ENCODE results near the gene BPHL.
"Not testable (repeated sequence)": the region's sequence is repeated elsewhere in the genome, so short reads cannot be mapped to it uniquely, and the experiment has no call there.

The BPHL gene

GRCh38 chr6:3156184-3157130, 37.9 kb downstream of the BPHL start:
- peak in 12 of 51 donors; percentile 7 to 48 (median 21) for DNase-seq

DNA sequence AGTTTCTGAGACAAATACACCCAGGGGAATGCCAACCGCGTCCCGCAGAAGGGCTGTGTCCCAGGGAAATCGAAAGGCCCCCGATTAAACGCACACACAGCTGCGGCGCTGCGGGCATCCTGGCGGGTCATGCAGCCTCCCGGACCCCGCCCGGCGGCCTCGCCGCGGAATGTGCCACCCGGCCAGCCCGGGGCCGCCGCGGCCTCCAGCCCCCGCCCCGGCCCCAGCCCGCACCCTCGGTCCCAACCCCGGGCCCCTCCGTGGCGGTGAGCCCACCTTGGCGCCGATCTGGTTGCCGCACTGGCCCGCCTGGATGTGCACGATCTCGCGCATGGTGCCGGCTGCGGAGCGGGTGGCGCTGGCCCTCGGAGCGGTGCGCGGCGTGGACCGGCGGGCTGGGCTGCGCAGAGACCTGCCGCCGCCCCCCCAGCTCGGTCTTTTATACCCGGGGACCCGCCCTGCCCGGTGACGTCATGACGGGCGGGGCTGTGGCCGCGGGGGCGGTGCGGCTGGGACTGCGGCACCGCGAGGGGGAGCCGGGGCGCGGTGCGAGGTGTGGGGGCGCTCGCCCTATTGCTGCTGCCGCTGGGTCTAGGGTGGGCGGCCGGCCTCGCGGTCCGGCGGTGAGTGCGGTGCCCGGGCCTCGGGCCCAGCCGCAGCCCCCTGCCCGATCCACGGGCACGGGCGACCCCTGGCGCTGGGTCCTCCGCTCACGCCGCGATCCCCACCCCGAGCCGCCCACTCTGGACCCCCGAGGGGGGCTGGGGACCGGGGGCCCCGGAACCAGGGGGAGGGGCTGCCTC, 38.8 kb downstream of the BPHL start, which contains the start of gene TUBB2A:
TUBB2A (minus strand) TSS at position 414 of the 803 bp plus-strand sequence; CDS start at position 333, 81 bp downstream.
- DNase-seq = peak in 49 of 51 donors; percentile 20 to 89 (median 73)

DNA sequence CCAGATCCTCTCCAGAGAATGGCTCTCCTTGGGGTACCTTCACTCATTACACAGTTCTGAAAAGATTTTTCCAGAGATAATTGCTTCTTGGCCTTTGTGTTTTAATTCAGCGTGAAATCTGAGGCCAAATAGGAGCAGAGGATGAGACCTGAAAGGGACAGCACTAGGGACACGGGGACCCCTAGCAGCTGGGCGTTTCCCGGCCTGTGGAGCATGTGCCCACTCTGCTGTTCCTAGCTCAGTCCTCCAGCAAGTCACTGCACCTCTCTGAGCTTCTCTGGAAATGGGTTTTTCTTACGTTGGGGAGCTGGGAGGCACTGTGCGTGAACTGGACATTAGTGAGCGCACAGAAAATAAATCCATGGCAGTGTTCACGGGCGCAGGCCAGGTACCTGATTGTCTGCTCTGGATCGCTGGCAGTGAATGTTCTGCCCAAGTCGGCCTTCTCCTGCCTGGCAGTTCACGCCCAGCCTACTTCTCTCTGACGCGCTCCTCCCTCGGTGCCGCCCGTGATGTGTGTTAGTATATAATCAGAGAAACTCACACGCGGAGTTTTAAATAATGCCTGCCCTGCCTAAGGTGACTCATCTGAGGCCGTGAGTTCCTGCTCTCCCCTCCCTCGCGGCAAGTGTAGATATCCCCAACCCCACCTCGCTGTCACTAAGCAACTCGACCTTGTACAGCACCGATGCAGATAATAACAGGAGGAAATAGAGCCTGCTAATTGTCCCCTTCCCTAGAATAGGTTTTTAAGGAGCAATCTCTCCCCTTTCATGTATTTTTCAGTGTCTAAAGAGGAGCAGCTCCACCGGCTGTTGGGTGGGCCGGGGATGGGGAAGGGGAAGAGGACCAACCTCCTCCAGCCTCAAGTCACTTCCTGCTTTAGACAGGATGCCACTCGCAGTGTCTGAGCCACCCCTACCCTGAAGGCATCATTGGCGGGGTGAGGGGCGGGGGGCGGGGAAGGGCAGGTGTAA, 41.6 kb downstream of the BPHL start:
- DNase-seq = peak in 9 of 51 donors; percentile 10 to 61 (median 30)

DNA sequence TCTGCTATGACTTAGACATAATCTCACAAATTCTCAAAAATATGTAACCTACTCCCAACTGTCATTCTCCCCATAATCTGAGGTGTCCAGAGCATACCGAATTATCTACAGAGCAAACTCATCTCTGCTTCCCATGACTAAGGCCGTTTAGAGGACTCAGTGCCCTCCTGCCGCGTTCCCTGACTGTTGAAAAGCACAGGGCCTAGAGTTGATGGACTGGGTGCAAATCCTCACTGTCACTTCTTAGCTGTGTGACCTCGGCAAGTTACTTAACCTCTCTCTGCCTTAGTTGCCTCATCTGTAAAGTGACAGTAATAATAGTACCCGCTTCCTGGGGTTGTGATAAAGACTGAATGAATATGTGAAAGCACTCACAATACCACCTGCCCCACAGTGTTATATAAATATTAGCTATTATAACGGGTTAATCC, 43.6 kb downstream of the BPHL start:
- no peak for DNase-seq

- peak in 45 of 51 donors; percentile 7 to 79 (median 51) for DNase-seq
Observed at GRCh38 chr6:3162565-3163247, 44.2 kb downstream of the BPHL start.

DNA sequence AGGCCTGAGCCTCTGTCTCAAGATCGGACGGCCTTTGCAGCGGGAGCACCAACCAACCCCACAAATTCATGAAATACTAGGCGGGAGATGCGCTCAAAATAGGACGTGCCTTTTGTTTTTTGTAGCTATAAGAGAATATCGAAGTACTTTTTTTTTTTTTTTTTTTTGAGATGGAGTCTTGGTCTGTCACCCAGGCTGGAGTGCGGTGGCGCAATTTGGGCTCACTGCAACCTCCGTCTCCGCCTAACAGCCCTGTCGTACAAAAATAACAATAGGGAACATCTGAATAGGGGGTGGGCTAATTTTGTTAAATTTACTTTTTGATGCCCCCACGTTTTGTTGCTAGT, 44.7 kb downstream of the BPHL start:
- DNase-seq = peak in 1 of 51 donors; percentile 45

DNA sequence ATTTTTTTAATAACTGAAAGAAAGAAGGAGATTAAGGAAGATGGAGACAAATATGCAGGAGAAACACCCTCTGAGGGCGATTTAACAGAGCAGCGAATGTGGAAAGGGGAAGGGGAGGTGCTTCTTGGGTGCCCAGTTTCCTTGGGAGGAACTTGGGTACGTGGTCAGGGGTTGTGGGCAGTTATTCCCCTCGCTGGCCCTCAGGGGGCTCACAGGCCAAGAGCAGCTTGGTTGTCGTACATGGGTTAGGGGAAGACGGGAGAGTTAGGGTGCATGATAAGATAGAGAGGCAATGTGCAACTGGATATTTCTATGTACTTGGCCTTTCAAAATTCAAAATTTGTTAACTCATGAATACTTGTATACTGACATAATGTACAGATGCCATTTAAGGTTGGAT, 45.9 kb downstream of the BPHL start:
- DNase-seq = no peak

DNA sequence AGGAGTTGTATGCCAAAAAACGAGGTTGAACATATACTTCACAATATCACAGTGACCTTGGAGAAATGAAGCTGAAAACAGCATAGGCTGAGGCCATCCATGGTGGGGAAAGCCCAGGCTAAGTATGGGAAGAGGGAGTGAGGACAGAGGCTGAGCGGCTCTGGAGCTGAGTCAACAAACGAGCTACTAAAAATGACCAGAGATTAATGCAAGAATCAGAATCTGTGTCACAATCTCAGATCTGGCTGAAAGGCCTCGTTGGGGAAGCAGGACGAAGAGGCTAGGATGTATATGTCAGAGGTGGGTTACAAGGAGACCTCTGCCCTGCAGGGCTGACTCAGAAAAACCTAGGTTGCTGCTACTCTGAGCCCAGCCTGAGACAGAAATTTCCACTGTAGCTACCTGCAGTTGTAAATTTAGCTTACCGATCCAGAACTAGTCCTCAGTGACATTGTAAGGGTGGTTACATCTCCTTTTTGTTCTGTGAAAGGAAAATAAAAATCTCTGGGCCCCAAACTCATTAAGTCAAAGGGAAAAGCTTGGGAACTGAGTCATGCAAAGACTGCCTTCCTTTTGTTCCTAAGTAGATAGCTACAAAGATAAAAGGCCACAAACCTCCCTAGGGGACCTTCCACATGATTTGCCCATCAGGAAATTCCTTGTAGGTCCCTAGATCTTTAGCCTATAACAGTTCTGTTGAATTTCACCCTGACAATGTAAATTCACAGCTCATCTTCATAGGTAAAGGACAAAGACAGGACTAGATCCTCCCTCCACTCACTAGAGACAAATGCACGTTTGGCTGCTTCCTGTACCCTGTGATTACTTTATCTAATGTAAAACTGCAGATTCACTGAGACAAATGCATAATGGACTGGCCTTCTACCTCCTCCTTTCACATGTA, 47.4 kb downstream of the BPHL start:
- no peak for DNase-seq

DNA sequence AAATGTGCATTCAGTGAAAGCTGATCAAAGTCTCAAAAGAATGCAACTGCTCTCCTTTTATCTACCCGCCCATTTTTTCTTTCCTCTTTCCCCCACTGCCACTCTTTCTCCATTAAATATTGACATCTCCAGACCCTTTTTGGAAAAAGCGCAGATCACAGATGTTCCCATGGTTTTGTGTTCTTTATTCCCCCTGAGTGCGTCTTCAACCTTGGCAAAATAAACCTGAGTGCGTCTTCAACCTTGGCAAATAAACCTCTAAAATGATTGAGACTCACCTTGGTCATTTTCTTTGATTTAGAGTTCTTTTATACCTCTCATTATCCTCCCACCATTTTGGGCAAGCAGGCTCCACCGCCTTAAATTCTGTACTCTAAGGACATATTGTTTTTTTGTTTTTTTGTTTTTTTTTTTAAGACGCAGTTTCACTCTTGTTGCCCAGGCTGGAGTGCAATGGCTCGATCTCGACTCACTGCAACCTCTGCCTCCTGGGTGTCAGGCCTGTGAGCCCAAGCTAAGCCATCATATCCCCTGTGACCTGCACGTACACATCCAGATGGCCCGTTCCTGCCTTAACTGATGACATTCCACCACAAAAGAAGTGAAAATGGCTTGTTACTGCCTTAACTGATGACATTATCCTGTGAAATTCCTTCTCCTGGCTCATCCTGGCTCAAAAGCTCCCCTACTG, 48.2 kb downstream of the BPHL start:
- DNase-seq = not testable (repeated sequence)

GRCh38 chr6:3168046-3168445, 49.5 kb downstream of the BPHL start:
- not testable (repeated sequence) for DNase-seq

DNA sequence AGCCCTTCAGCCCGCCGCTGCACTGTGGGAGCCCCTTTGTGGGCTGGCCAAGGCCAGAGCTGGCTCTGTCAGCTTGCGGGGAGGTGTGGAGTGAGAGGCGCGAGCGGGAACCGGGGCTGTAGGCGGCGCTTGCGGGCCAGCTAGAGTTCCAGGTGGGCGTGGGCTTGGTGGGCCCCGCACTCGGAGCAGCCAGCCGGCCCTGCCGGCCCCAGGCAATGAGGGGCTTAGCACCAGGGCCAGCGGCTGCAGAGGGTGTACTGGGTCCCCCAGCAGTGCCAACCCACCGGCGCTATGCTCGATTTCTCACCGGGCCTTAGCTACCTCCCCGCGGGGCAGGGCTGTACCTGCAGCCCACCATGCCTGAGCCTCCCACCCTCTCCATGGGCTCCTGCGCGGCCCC, 52.2 kb downstream of the BPHL start:
- not testable (repeated sequence) for DNase-seq

DNA sequence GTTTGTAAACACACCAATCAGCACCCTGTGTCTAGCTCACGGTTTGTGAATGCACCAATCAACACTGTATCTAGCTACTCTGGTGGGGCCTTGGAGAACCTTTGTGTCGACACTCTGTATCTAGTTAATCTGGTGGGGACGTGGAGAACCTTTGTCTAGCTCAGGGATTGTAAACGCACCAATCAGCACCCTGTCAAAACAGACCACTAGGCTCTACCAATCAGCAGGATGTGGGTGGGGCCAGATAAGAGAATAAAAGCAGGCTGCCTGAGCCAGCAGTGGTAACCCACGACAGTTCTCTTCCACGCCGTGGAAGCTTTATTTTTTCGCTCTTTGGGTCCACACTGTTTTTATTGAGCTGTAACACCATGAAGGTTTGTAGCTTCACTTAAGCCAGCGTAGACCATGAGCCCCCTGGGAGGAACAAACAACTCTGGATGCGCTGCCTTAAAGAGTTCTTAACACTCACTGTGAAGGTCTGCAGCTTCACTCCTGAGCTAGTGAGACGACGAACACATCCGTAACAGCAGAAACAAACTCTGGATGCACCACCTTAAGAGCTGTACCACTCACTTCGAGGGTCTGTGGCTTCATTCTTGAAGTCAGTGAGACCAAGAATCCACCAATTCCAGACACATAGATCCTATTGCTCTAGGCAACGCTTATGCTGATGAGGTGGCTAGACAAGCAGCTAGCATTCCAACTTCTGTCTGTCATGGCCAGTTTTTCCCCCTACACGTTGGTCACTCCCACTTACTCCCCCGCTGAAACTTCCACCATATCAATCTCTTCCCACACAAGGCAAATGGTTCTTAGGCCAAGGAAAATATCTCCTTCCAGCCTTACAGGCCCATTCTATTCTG, 53.0 kb downstream of the BPHL start:
- DNase-seq = not testable (repeated sequence)

DNA sequence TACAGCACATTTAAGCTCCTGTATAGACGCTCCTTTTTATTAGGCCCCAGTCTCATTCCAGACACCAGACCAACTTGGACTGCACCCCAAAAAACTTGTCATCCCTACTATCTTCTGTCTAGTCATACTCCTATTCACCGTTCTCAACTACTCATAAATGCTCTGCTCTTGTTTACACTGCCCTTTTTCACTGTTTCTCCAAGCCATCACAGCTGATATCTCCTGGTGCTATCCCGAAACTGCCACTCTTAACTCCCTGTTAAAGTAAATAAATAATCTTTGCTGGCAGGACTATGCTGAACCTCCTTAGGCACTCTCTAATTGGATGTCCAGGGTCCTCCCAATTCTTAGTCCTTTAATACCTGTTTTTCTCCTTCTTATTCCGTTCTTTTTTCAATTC, 54.3 kb downstream of the BPHL start:
- DNase-seq = not testable (repeated sequence)

DNA sequence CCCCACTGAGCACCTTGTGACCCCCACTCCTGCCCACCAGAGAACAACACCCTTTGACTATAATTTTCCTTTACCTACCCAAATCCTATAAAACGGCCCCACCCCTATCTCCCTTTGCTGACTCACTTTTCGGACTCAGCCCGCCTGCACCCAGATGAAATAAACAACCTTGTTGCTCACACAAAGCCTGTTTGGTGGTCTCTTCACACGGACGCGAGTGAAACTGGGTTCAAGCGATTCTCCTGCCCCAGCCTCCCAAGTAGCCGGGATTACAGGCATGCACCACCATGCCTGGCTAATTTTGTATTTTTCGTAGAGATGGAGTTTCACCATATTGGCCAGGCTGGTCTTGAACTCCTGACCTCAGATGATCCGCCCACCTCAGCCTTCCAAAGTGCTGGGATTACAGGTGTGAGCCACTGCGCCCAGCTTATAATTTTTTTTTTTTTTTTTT, 55.2 kb downstream of the BPHL start:
- DNase-seq = not testable (repeated sequence)

DNA sequence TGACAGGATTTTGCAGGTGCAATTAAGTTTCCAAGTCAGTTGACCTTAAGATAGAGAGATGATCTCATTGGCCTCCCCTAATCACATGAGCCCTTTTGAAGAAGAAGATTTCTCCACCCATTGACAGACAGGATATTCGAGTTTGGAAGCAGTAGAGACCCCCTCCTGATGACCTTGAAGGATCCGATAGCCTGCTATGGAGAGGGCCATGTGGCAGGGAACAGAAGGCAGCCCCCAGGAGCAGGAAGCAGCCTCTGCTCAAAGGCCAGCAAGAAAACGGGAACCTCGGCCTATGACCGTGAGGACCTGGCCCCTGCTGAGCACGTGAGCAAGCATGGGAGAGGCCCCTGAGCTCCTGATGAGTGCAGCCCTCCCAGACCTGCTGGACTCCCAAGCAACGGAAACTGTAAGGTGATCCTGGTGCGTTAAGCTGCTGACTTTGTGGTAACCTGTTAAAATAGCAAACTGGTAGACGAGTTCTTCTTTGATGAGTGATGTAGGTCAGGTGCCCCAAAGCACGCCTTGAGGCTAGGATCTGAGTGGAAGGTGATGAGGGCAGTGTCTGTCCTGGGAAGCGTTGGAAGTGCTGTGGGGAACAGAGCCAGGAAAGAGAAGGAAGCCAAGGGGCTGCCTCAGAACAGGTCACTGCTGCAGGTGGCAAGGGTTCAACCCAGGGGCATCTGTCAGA, 57.3 kb downstream of the BPHL start:
- no peak for DNase-seq

DNA sequence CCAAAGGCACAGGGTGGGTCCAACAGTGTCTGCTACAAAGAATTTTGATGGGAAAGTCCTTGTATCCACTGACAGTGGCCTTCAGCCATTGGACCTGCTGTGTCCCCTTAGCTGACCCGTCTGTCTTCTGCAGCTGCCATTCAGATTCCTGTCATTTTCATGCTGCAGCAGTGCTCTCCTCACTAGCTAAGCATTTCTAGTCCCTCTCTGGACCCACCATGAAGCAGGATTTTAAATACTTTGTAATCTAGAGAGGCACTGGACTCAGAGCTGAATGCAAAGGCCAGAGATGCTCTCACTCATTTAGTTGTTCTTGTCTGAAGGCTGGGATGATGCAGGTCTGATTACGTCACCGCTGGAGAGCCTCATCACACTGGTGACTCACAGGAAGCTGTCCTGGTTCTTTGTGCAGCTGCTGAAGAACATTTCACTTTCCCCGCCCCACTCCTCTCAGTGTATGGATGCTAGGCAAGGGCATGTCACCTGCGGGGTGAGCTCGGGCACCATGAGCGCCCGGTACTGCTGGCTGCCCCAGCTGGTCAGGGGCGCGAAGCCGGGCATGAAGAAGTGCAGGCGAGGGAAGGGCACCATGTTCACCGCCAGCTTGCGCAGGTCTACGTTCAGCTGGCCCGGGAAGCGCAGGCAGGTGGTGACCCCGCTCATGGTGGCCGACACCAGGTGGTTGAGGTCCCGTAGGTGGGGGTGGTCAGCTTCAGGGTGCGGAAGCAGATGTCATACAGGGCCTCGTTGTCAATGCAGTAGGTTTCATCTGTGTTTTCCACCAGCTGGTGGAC, 58.2 kb downstream of the BPHL start:
- DNase-seq = peak in 9 of 51 donors; percentile 6 to 65 (median 13)

All from hypothalamus (tissue), 51 donors.